Activated CD4-positive, alpha-beta T cell treated with anti-CD3 and anti-CD28 coated beads, Interleukin-2, Interleukin-6, amounts not matched to agents 100 ng/mL and 50 ng/mL, durations not matched to agents 16 hours and 8 hours (primary cell): ENCODE measurements around the gene SLC27A1.

ENCODE experiments used
- DNase-seq: peaks from one replicate; pipeline ENCODE4 v3.0.0-alpha.2; 2020

The SLC27A1 gene

DNA sequence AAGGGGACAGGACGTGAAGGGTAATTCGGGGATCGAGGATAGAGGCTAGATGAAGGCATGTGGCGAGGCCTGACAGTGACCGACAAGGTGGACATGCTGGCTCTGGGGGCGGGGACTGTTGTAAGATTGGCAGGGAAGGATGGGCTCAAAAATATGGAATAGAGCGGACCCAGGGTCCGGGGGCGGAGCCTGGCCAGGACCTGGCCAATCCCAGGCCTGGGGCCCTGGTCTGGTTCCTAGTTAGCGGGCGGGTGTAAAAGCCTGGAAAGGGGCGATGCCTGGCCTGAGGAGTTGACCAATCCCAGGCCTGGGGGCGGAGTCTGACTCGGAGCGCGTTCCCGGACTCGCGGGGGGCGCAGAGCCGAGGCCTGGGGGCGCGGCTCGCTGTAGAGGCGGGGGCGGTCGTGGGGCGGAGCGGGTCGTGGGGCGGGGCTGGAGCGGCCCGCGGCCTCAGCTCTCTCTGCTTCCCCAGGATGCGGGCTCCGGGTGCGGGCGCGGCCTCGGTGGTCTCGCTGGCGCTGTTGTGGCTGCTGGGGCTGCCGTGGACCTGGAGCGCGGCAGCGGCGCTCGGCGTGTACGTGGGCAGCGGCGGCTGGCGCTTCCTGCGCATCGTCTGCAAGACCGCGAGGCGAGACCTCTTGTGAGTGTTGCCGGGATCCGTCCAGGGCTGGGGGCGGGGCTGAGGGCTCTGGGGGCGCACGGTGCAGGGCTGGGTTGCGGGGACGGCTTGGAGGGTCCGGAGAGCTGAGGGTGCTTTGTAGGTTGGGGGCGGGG lies at the start of gene SLC27A1:
Gene SLC27A1, plus strand, starts transcription at position 457 of the 774 bp plus-strand sequence. Its CDS starts 17 bp downstream, at position 474.
- DNase-seq, result peak; percentile 91

DNA sequence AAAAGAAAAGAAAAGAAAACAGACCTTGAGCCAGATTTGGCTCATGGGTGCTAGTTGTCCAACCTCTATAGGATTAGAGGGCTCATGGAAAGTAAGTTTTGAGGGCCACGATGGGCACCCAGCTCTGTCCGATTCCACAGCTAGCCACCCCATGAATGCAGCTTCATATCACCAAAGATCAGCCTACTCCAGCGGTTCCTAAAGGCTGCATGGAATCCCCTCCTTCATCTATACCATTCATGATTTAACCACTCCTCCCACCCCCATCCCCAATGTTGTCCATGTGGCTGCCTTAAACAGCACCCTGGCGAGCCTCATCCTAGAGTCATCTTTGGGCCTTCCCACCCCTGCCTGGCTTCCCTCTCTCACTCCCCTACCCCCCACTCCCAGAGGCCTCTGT lies 48.4 kb upstream of the SLC27A1 start:
- no peak for DNase-seq

- DNase-seq, result no peak
These were observed 46.7 kb upstream of the SLC27A1 start for GRCh38 chr19:17423429-17424208.

DNA sequence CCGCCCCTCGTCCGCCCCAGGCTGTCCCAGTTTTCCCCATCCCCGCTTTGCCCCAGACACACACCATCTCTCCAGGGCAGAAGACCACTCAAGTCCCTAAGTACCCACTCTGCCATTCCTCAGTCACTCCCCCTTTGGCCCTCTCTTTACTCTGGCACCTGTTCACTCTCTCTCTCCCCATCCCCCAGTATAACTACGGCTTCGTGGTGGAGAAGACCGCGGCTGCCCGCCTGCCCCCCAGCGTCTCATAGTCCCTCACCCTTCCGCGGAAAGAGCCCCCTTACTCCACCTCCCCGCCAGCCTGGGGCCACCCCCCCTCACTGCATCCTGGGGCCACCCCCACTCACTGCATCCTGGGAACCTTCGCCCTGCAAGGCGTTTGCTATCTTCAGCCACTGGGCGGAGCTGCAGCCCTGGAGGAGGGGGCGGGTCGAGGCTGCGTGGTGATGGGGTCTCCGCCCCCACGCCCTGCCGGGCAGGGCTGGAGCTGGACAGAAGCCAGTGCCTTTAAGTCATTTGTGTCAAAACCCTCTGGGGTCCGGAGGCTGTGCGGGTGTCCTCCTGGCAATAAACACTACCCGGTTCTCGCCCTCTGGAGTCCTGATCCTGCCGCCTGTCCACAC lies 45.5 kb upstream of the SLC27A1 start:
- peak; percentile 59 for DNase-seq

DNA sequence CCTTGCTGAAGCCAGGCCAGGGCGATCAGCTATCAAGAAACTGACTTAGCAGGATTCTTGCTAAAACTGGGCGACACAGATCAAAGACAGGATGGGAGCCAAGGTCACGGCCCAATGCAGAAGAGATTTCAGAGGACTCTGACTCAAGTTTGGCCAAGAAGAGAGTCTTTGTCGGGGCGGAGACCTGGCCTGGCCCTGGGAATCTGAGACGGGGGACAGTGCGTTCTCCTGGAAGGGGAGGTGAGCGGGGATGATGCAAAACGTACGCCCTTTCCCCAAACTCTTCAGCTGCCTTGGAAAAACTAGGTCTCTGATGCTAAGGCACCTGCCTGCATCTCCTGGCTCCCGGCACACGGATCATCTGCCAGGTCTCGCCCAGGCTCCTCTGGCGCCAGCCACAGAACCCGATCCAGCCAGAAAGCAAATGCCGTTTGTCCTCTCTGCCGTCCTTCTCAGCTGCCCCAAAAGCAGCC lies 40.6 kb upstream of the SLC27A1 start:
- DNase-seq, result no peak

- no peak for DNase-seq
These were observed 38.9 kb upstream of the SLC27A1 start for GRCh38 chr19:17431417-17431816.

DNA sequence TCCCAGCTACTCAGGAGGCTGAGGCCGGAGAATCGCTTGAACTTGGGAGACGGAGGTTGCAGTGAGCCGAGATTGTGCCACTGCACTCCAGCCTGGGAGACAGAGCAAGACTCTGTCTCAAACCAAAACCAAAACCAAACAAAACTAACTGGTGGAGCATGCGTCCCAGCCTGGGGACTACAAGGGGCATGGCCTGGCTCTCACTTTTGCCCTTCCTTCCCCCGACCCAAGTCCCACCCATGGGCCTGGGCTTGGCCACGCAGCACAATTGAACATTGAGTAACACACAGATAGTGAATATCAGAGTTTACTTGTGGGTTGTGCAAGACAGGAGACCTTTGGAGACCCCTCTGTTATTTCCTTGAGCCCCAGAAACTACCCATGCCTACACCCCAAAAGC lies 35.1 kb upstream of the SLC27A1 start:
- DNase-seq, result no peak

GRCh38 chr19:17436094-17436873 lies 34.0 kb upstream of the SLC27A1 start:
- no peak for DNase-seq

- no peak for DNase-seq
These were observed 33.5 kb upstream of the SLC27A1 start for GRCh38 chr19:17436874-17437267.

DNA sequence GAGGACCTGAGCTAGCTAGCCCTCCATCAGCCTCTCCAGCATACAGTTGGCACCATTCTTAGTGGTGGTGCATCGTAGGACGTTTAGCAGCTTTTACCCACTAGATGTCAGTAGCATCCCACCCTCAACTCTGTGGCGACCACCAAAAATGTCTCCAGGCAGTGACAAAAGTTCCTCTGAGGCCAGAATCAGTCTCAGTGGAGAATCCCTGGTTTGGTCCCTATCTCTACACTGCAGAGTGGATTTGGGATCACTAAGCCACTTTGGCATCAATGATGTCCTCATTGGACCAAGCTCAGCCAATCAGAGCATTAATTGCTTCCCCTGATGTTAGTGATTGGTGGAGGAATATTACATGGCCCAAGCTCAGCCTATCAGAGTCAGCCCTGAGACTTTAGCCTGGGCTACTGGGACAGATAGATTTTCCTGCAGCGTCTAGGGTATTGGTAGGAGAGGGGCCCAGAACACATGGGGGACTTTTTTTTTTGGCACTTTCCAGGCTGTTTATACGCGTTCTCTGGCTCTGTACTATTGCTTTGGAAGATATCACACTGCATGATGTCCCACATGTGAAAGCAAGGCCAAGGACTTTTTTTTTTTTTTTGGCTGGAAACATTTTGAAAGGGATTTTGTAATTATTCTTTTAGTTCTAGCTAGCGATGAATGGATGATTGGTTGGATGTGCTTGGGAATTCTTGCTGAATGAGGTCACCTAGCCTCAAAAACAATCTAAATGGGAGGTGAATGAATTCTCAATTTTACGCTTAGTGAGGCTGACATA lies 28.9 kb upstream of the SLC27A1 start:
- DNase-seq, result peak; percentile 42

- no peak for DNase-seq
These were observed 24.7 kb upstream of the SLC27A1 start for GRCh38 chr19:17445526-17446165.

- no peak for DNase-seq
These were observed 22.6 kb upstream of the SLC27A1 start for GRCh38 chr19:17447704-17448130.

- DNase-seq, result peak; percentile 47
These were observed 22.0 kb upstream of the SLC27A1 start, which contains the start of gene TMEM221 for GRCh38 chr19:17448131-17448967. Gene TMEM221, minus strand, starts transcription at chr19:17448668. Its CDS starts 206 bp downstream, at chr19:17448462.

DNA sequence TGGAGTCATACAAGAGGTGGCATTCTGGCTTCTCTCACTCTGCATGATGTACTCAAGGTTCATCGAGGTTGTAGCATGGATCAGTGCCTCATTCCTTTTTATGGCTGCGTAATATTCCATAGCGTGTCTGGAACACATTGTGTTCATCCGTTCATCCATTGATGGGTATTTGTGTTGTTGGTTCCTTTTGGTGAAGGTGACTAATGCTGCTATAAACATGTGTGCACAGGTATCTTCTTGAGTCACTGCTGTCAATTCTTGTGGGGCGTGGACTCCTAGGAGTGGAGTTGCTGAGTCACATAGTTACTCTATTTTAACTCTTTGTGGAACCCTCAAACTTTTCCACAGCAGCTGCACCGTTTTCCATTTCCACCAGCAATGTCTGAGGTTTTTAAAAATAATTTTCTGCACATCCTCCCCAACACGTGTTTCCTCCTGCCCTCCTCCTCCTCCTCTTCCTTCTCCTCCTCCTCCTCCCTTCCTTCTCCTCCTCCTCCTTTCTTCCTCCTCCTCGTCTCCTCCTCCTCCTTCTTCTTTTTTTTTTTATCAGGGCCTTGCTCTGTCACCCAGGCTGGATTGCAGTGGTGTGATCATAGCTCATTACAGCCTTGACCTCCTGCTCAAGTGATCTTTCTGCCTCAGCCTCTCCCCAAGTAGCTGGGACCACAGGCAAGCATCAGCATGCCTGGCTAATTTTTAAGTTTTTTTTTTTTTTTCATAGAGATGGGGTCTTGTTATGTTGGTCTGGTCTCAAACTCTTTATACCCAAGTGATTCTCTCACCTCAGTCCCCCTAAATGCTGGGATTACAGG lies 19.9 kb upstream of the SLC27A1 start:
- peak; percentile 81 for DNase-seq

GRCh38 chr19:17451820-17452219 lies 18.5 kb upstream of the SLC27A1 start:
- DNase-seq, result no peak

DNA sequence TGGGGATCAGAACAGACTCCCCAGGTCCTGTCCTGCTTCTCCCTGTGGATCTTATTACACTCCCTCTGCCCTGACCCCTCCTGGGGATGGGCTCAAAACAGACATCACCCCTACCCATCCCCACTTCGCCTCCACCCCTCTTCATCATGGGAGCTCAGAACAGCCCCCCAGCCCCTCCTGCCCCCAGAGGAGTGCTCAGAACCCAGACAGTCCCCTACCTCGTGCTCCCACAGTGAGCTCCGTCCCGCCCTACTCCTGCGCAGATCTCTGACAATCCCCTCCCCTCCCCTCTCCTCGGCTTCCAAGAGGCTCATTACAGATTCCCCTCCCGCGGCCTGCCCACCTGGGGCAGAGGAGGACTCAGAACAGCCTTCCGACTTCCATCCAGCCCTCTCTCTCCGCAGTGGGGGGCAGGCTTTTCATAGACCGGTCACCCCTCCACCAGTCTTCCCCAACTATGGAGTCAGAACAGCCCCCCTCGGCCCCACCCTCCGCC lies 15.7 kb upstream of the SLC27A1 start:
- no peak for DNase-seq

- no peak for DNase-seq
These were observed 14.8 kb upstream of the SLC27A1 start for GRCh38 chr19:17455308-17456123.

DNA sequence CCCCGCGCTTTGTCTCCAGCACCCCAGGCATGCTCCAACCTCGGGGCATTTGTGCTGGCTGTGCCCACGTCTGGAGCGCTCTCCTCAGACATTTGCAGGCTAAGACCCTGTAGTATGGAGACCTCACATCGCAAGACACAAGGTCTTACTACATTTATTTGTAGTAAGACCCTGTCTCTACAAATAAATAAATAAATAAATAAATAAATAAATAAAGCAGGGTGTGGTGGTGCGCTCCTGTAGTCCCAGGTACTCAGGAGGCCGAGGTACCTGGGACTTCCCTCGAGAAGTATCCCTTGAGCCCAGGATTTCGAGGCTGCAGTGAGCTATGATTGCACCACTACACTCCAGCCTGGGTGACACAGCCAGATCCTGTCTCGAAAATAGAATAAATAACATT lies 14.2 kb upstream of the SLC27A1 start:
- DNase-seq, result no peak
